Fibroblast of the conjunctiva (primary cell): ENCODE measurements around the gene NUDT13.
A peak's percentile ranks its signal among the peaks of the same experiment; 100 is the strongest.

ENCODE experiments used
- DNase-seq: peaks from one replicate; pipeline ENCODE4 v3.0.0-alpha.2; 2010; ENCODE audit warnings: low read depth

The NUDT13 gene

DNA sequence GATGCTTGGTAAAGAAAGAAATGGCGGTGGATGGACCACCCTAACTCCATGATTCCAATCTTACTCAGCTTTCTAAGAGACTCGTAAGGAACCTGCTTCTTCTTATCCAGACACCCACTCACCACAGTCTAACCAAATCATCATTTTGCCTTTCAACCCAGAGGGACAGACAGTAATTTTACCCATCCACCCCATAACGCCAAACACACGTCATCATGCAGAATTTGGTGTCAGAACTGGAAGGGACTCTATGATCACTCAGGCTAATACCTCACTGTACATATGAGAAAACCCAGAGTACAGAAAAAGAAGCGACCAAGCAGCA, 57.2 kb downstream of the NUDT13 start:
- DNase-seq: no peak

DNA sequence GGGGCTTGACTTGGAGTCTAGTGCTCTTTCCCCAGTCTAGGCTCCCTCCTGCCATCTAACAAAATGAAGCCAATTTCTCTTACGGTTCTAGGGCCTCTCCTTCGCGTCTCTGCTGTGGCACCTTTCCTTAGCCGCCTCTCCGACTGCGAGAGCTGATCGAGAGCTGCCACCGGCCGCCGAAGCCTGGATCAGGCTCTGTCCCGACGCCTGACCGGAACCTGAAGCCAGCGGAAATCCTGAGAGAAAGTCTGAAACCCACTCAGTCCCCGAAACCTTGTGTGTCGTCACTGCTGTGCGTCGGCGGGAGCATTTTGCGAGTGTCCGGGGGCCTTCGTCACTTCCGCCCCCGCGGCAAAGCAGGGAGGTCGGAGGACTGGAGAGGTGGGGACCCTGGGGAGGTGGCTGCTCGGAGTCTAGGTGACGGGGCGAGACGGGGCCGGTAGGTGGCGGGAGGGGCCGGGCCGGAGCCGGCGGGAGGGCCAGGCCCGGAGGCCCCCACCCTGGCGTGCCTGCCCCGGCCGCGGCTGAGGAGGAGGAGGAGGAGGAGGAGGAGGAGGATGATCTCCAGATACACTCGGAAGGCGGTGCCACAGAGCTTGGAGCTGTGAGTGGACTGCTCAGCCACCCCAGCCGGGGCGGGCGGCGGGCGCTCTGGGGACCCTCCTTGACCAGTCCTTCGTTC, 57.7 kb downstream of the NUDT13 start, which contains the start of the genes ECD and FAM149B1:
TSS of gene ECD (minus strand) at position 226 of the 682 bp plus-strand sequence. CDS start 4,071 bp downstream, outside the sequence.
TSS of gene FAM149B1 (plus strand) at position 337 of the 682 bp plus-strand sequence. CDS start at position 558, 221 bp downstream.
- peak; percentile 76 for DNase-seq

DNA sequence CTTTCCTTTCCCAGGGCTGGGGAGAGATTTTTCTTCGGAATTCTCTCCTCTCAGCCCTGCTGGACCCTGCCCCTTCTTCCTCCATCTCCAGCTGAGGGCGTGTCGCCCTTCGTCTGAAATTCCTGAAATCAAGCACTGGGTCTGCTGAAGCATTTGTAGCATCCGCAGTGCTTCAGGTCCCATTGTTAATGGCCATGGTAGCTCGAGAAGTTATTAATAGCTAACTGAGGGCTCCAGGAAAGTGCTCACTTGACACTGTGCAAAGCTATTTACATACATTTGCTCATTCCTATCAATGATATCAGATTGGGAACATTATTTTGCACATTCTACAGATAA, 58.2 kb downstream of the NUDT13 start:
- DNase-seq: no peak

DNA sequence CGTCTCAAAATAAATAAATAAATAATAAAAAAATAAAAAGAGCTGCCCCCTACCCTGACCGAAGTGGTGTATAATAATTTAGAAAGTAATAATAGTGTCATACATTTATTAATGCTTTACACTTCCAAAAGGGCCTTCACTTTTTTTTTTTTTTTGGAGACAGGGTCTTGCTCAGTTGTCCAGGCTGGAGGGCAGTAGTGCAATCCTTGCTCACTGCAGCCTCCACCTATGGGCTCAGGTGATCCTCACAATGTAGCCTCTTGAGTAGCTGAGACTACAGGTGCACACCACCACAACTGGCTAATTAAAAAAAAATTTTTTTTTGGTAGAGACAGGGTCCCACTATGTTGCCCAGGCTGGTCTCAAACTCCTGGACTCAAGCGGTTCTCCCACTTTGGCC, 59.1 kb downstream of the NUDT13 start:
- no peak for DNase-seq

DNA sequence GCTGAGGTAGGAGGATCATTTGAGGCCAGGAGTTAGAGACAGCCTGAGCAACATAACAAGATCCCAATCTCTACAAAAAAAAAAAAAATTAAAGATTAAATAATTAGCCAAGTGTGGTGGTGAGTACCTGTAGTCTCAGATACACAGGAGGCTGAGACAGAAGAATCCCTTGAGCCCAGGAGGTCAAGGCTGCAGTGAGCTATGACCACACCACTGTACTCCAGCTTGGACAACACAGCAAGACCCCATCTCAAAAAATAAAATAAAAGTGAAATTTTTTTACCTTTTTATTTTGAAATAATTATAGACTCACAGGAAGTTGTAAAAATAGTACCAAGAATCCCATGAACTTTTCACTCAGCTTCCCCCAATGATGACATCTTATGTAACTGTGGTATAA, 62.6 kb downstream of the NUDT13 start:
- no peak for DNase-seq

DNA sequence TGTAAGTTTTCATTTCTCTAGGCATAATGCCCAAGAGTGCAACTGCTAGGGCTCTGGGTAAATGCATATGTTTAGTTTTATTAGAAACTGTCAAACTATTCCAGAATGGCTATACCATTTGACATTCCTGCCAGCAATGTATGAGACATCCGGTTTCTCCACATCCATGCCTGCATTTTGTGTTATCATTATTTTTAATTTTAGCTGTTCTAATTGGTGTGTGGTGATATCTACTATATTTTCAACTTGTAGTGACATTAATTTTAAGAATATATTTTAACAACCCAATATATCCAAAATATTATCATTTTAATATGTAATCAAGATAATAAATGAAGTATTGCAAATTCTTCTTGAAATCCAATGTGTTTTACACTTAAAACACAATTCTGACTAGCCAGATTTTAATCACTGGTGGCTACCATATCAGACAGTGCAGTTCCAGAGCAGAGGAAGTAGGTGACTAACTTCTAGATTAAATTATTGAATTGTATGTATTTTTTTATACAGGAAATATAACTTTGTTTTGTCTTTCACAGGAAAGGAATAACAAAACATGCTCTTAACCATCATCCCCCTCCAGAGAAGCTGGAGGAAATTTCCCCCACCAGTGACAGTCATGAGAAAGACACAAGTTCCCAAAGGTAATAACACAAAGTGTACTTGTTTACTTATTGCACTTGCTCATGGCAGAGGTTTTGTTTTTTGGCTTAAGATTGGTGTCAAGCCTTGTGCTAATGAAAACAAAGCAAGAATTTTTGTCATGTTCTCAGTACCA, 64.1 kb downstream of the NUDT13 start:
- DNase-seq: no peak
